Tibial nerve (tissue), 4 donors: ENCODE data around the gene DIP2C. TPM values are rescaled to one million over a fixed set of nuclear protein-coding genes. Genes with fewer than 3 reads are reported as not detected.

Experiments
- DNase-seq, 2 donors: peaks; one replicate each; pipeline ENCODE4 v3.0.0-alpha.2; 2019; ENCODE audit warnings: low spot score in 2 of 2
- H3K27ac ChIP-seq, 4 donors: fragments of 200-600 bp; sonication (generic) in 3 of 4; one replicate each; pipeline ENCODE4 v1.5.1; 2017 to 2019; ENCODE audit warnings: mild to moderate bottlenecking in 1 of 4
- H3K27me3 ChIP-seq, 2 donors: fragments of 200-600 bp; sonication (generic) in 1 of 2; one replicate each; pipeline versions ENCODE4 v1.5.1 to v1.6.0; 2017 to 2019
- H3K36me3 ChIP-seq, 3 donors: fragments of 200-600 bp; sonication (generic); one replicate each; pipeline ENCODE4 v1.5.1; 2018 to 2019
- H3K4me1 ChIP-seq, 4 donors: fragments of 200-600 bp; sonication (generic) in 3 of 4; one replicate each; pipeline ENCODE4 v1.5.1; 2017 to 2019
- H3K4me3 ChIP-seq, 4 donors: fragments of 200-600 bp; sonication (generic) in 3 of 4; one replicate each; pipeline ENCODE4 v1.5.1; 2017 to 2019; ENCODE audit warnings: mild to moderate bottlenecking in 1 of 4, moderate library complexity in 1 of 4
- H3K9me3 ChIP-seq, 4 donors: fragments of 200-600 bp; sonication (generic) in 3 of 4; one replicate each; pipeline ENCODE4 v1.5.1; 2017 to 2019
- CTCF ChIP-seq, 5 experiments: fragments of 200-600 bp in 3 of 5; fragments of 450-650 bp in 2 of 5; sonication (generic) in 3 of 5; IDR thresholded peaks; one replicate each; pipeline ENCODE4 v1.5.1; 2016 to 2019; ENCODE audit warnings: antibody characterized with exemption in 5 of 5, mild to moderate bottlenecking in 3 of 5, moderate library complexity in 2 of 5
- EP300 ChIP-seq, 2 donors: sonication (generic); formaldehyde crosslinking; IDR thresholded peaks; one replicate each; pipeline ENCODE4 v1.6.1; 2017; ENCODE audit warnings: antibody characterized with exemption in 2 of 2, mild to moderate bottlenecking in 1 of 2
- POLR2A ChIP-seq, 2 donors: fragments of 450-650 bp; IDR thresholded peaks; one replicate each; pipeline ENCODE4 v1.6.1; 2017; ENCODE audit warnings: antibody characterized with exemption in 2 of 2, mild to moderate bottlenecking in 2 of 2, moderate library complexity in 2 of 2
- WGBS, 2 donors: methylation state at CpG; one replicate each; pipeline ENCODE4 v1.1.5; 2018; 5-methylcytosine and 5-hydroxymethylcytosine counted together
- total RNA-seq, 4 donors: library from RNA; depleted of rRNA; stranded (reverse); fragments of >200 nt; gene quantifications; one replicate each; pipeline ENCODE4 v1.1.0, GENCODE V29; 2016

Gene DIP2C
- total RNA-seq, 4 donors from 2014 or later, result 31.4 to 46.5 (median 36.0) TPM

DNA sequence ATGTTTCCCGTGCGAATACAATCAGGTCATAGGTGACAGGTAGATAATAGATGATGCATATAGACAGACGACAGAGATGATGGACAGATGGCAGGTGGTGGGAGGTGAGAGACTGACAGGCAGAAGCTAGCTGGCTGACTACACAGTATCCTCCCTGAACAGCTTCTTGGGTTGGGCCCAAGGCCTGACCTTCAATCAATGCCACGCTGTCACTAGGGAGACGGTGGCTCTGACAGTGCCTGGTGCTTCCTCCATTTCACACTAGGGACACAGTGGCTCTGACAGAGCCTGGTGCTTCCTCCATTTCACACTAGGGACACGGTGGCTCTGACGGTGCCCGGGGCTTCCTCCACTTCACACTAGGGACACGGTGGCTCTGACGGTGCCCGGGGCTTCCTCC, 200.1 kb downstream of the DIP2C start:
- Histone ChIP-seq H3K27ac (no peak overlapping the region), H3K9me3 (no peaks in the 10 kb centered on the region), H3K27me3 (no peaks in the 10 kb centered on the region), H3K36me3 (peaks cover 0 to 4% (median 0%) of the 10 kb centered on the region in 3 donors), H3K4me3 (no peak overlapping the region), H3K4me1 (peaks cover 0 to 65% (median 18%) of the 10 kb centered on the region in 4 donors)
- DNase-seq, result no peak
- 83 to 89% methylated on average over 9 to 11 of the region's 11 CpGs for WGBS, 2 donors
- no peak for TF ChIP-seq POLR2A (IDR thresholded peaks at IDR 0.05)
- no peak for TF ChIP-seq CTCF (IDR thresholded peaks at IDR 0.05)
- no peak for TF ChIP-seq EP300 (IDR thresholded peaks at IDR 0.05)

DNA sequence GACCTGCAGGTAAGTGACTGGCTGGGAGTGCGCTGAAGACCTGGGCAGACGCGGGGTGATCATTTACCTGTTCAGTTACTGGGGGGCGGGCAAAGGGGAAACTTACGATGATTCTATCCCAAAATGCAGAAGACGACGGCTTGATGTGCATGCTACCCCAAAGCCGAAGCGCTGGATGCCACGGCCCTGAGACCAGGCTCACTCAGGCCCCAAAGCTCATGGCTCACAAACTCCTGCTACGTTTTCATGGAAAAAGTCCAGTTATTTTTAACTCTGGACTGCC, 200.6 kb downstream of the DIP2C start:
- WGBS, 2 donors, result 86 to 93% methylated on average over 11 of the region's 11 CpGs
- no peak for DNase-seq
- H3K27ac ChIP-seq, result no peak overlapping the region
- peaks cover 0 to 64% (median 18%) of the 10 kb centered on the region in 4 donors for H3K4me1 ChIP-seq
- H3K27me3 ChIP-seq, result no peaks in the 10 kb centered on the region
- H3K9me3 ChIP-seq, result no peaks in the 10 kb centered on the region
- TF ChIP-seq CTCF (IDR thresholded peaks at IDR 0.05) (no peak), EP300 (IDR thresholded peaks at IDR 0.05) (no peak), POLR2A (IDR thresholded peaks at IDR 0.05) (no peak)
- H3K36me3 ChIP-seq, result peaks cover 0 to 6% (median 0%) of the 10 kb centered on the region in 3 donors
- H3K4me3 ChIP-seq, result no peak overlapping the region

DNA sequence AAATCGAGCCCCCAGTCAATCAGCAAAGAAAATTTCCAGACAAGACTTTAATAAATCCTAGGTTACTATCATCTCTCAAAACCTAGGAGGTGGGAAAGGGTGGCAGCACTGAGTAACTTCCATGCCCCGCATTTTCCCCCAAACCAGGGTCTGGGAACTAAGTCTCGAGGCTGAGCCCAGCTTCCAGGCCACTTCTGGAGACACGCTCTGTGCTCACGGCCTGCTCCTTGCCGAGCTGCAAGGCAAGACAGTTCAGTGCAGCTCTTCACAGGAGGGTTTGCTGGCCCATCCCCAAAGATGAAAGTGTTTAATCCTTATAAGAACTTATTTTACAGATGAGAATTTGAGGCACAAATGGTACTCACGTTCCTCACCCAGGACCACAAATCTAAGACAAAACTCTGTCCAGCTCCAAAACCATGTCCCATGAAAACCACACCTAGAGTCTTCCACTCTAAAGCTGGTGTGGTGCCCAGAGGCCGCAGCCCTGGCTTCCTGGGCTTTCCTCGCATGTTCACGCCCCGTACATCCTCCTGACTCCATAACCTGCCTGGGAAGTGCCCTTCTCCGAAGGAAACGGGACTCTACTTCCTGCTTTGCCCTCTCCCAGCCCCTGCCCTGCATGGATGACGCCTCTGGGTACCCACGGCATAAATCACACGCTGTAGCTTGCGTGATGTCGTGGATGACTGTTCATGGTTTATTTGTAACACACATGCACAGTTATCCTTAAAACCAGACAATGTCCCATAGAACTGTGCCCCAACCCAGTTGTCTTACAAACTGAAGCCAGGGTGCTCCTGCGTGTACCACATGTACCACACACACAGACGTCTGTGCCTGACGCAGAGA, 201.2 kb downstream of the DIP2C start:
- Histone ChIP-seq H3K27me3 (no peaks in the 10 kb centered on the region), H3K27ac (no peak overlapping the region), H3K9me3 (no peaks in the 10 kb centered on the region), H3K36me3 (peaks cover 0 to 6% (median 0%) of the 10 kb centered on the region in 3 donors), H3K4me1 (peaks cover 0 to 60% (median 18%) of the 10 kb centered on the region in 4 donors), H3K4me3 (no peak overlapping the region)
- WGBS, 2 donors, result 93 to 94% methylated on average over 21 of the region's 21 CpGs
- DNase-seq, result no peak
- TF ChIP-seq POLR2A (IDR thresholded peaks at IDR 0.05), result no peak
- TF ChIP-seq CTCF (IDR thresholded peaks at IDR 0.05), result no peak

DNA sequence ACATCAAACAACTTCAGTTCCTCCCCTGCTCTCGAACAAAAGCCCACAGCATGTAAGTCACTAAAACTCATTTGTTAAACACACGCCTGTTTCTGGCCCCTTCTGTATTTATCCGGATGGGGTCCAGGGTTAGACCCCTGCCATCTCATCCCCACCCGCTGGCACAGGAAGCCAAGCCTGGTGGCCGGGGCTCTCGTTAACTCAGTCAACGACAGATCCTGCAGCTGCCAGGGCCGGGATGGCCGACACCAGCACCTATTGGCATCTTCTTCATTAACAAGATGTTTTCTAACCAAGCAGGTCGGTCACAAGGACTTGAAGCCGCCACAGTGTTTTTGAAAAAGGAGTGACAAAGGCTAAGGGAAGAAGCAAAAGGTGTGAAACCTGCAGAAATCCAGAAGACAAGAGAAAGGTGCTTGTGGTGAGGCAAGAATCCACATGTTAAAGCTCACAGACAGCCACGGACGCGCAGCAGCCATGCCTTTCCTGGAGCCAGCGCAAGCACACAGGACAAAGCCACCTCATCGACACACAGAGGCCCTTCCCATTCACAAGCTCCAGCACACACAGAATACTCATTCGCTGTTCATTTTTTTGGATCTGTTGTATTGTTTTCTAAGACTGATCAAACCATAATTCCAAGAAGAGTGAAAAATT, 202.7 kb downstream of the DIP2C start:
- H3K27me3 ChIP-seq, result no peaks in the 10 kb centered on the region
- H3K4me3 ChIP-seq, result no peak overlapping the region
- no peaks in the 10 kb centered on the region for H3K9me3 ChIP-seq
- DNase-seq, result no peak
- peak overlapping the region in 1 of 4 donors; percentile 78 for H3K27ac ChIP-seq
- H3K36me3 ChIP-seq, result peaks cover 0 to 6% (median 0%) of the 10 kb centered on the region in 3 donors
- 87 to 92% methylated on average over 17 of the region's 17 CpGs for WGBS, 2 donors
- no peak for TF ChIP-seq POLR2A (IDR thresholded peaks at IDR 0.05)
- no peak for TF ChIP-seq EP300 (IDR thresholded peaks at IDR 0.05)
- TF ChIP-seq CTCF (IDR thresholded peaks at IDR 0.05), result no peak
- H3K4me1 ChIP-seq, result peaks cover 0 to 49% (median 13%) of the 10 kb centered on the region in 4 donors

DNA sequence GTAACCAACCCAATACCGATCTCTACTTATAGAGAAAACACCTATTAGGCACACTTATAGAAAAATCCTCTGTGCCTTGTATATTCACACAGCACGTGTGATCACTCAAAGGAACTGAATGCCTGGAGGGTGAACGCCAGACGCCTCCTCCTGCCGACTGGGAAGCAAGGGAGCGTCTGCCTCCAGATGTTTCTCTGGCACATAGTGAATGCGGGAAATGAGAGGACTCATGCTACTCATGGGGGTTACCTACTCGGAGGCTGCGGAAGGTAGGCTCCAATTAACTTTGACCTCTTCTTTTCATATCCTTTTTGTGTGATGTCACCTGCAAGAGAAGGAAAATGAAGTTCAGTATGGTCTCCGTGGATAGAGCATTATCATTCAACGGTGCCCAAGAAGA, 203.3 kb downstream of the DIP2C start:
- Histone ChIP-seq H3K9me3 (no peaks in the 10 kb centered on the region), H3K4me3 (no peak overlapping the region), H3K27me3 (no peaks in the 10 kb centered on the region), H3K36me3 (peaks cover 0 to 6% (median 0%) of the 10 kb centered on the region in 3 donors), H3K27ac (peak overlapping the region in 1 of 4 donors; percentile 78), H3K4me1 (peaks cover 0 to 43% (median 10%) of the 10 kb centered on the region in 4 donors)
- DNase-seq, result no peak
- WGBS, 2 donors, result 55 to 63% methylated on average over 11 of the region's 11 CpGs
- no peak for TF ChIP-seq CTCF (IDR thresholded peaks at IDR 0.05)
